Omental fat pad (tissue), 4 donors: ENCODE measurements around the gene CREB3. TPM values are rescaled to one million over a fixed set of nuclear protein-coding genes. Genes with fewer than 3 reads are reported as not detected.
A peak's percentile ranks its signal among the peaks of the same experiment; 100 is the strongest.

Experiments used
- ATAC-seq: fragments of 150-250 bp; one replicate; pipeline ENCODE4 v1.9.1; 2016; ENCODE audit warnings: mild to moderate bottlenecking, moderate library complexity; ENCODE audit not compliant: low FRiP score
- DNase-seq: peaks from one replicate; pipeline ENCODE4 v3.0.0-alpha.2; 2019; ENCODE audit warnings: low spot score
- total RNA-seq, 4 donors: library from RNA; depleted of rRNA; stranded (reverse); fragments of >200 nt; gene quantifications; one replicate each; pipeline ENCODE4 v1.1.0, GENCODE V29; 2016
- TF ChIP-seq, protein P1 (sequence below), 3 donors: fragments of 450-650 bp; IDR thresholded peaks; one replicate each; pipeline ENCODE4 v1.5.1; 2016 to 2017; ENCODE audit warnings: antibody characterized with exemption in 3 of 3, mild to moderate bottlenecking in 3 of 3, moderate library complexity in 2 of 3

Gene CREB3
- total RNA-seq, 4 donors from 2014 or later: 43.2 to 48.3 (median 45.8) TPM

DNA sequence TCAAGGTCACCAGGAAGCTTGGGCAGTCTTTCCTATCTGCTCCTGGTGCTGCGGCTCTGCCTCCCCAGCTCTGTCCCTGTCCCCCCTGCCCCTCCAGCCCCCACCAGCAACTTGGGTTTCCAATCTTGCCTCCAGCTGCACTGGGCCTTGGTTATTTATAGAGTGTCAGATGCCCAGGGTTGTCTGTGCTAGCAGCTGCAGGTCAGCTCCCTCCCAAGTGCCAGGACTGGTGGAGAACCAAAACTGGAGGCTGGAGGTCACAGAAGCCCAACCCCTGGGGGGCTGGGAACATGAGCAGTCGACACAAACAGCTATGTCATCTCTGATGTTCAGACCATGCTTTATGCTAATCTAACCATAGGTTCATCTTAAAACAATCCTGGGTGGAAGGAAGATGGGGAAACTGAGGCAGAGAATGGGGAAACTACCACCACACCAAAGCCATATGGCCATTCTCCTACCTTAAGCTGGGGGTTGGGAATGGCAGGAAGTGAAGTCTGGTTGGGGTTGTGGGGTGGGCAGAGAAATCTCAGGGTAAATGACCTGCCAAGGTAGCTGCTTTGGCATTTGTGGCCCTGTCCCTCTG, 44.4 kb upstream of the CREB3 start:
- no peak for ATAC-seq

DNA sequence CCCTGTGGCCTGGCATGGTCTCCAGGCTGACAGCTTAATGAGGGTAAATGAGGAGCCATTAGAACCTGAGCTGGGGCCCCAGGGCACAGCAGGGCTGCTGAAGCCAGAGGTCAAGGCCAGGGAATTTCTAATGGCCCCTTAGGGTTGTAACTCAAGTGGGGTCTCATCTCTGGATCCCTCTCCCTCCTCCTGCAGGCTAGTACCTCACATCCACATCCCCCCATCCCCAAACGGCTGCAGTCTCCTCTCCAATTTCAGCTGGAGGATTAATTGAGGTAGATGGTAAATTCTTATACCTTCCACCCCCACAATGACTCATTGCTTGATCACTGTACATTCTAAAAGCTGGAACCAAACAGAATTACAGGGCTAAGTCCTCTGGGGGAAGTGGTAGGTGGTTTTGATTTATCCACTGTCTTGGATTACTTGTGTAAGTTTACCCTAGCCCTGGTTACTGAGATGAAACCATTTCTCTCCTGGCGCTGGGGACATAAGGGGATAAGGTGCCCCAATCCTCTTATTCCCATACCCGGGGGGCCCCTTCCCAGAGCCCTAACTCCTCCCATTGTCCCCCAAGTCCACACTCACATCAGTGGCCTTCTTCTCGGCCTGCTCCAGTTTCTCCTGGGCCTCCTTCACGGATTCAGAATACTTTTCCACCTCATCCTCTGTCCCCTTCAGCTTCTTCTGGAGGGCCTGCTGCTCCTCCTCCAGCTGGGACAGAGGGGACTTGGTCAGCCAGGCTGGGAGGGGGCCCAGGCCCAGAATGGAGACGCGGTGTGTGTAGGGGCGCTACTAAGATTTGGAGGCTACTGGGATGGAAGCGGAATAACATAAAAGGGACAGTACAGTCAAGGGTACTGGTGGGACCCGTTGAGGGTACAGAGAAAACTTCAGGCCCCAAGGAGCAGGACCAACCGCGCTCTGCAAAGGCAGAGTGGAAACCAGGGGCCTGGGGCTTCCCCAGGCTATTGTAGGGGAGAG, 43.6 kb upstream of the CREB3 start:
- no peak for DNase-seq
- TF ChIP-seq, protein P1, sequence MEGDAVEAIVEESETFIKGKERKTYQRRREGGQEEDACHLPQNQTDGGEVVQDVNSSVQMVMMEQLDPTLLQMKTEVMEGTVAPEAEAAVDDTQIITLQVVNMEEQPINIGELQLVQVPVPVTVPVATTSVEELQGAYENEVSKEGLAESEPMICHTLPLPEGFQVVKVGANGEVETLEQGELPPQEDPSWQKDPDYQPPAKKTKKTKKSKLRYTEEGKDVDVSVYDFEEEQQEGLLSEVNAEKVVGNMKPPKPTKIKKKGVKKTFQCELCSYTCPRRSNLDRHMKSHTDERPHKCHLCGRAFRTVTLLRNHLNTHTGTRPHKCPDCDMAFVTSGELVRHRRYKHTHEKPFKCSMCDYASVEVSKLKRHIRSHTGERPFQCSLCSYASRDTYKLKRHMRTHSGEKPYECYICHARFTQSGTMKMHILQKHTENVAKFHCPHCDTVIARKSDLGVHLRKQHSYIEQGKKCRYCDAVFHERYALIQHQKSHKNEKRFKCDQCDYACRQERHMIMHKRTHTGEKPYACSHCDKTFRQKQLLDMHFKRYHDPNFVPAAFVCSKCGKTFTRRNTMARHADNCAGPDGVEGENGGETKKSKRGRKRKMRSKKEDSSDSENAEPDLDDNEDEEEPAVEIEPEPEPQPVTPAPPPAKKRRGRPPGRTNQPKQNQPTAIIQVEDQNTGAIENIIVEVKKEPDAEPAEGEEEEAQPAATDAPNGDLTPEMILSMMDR (IDR thresholded peaks at IDR 0.05): no peak
- ATAC-seq: peak; percentile 60

More for the DNA sequence above, 44.4 kb upstream of the CREB3 start:
- no peak for DNase-seq
- TF ChIP-seq, protein P1 (IDR thresholded peaks at IDR 0.05): no peak

GRCh38 chr9:35689542-35690293, 42.7 kb upstream of the CREB3 start, which contains the start of gene TPM2:
TPM2 (minus strand) TSS chr9:35689925; CDS start chr9:35689817, 108 bp downstream.
- TF ChIP-seq, protein P1 (IDR thresholded peaks at IDR 0.05): no peak
- DNase-seq (no peak), ATAC-seq (peak; percentile 30)

GRCh38 chr9:35690294-35690613, 42.2 kb upstream of the CREB3 start:
- ATAC-seq: peak; percentile 1
- TF ChIP-seq, protein P1 (IDR thresholded peaks at IDR 0.05): no peak

DNA sequence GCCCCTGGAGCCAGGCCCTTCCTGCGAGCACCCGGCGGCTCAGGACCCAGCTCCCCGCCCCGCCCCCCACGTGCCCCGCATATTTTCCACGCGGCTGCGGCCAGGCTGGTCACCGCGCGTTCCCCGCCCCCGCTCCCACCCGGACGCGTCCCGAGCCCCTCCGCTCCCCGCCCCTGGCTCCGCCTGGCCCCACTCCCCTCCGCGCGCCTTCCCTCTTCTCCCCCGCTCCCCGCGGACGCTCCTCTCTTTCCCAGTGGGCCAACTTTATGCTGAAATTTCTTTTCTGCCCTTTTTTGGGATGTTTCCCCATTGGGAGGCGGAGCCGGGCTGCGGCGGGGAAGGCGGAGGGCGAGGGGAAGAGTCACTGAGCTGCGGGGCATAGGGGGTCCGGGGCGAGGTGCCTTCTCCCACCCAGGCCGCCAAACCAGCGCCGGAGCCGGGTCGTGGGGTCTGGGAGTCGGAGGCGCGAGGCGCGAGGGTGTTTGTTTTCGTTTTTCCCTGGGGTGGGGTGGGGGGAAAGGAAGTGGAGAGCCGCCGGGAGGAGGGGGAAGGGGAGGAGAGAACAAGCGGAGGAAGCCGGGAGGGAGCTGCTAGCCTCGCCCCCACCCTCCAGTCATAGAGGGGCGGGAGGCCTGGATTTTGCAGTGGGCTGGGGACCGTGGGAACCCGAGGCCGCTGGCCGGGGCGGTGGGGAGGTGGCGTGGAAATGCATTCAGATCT, 41.7 kb upstream of the CREB3 start:
- TF ChIP-seq, protein P1 (IDR thresholded peaks at IDR 0.05): no peak
- ATAC-seq (peak; percentile 52), DNase-seq (peak; percentile 59)

More at GRCh38 chr9:35690294-35690613, 42.2 kb upstream of the CREB3 start:
- DNase-seq: no peak

- ATAC-seq (peak; percentile 15), DNase-seq (no peak)
- TF ChIP-seq, protein P1 (IDR thresholded peaks at IDR 0.05): no peak
Observed at GRCh38 chr9:35691334-35691650, 41.2 kb upstream of the CREB3 start.
